ENCODE measurements around the gene SUSD4.

Gene SUSD4

GRCh38 chr1:223246476-223247112 is 117.4 kb downstream of the SUSD4 start:
- H3K4me1 ChIP-seq (ENCODE audit: insufficient read depth, low read length): no peaks in the 10 kb centered on the region
- H3K9me3 ChIP-seq (ENCODE audit: low read length): no peaks in the 10 kb centered on the region
- H3K27me3 ChIP-seq (ENCODE audit: insufficient read depth, low read length): no peaks in the 10 kb centered on the region
- H2AFZ ChIP-seq (ENCODE audit: low read depth, low read length): no peak overlapping the region
- H3K36me3 ChIP-seq (ENCODE audit: insufficient read depth, low read length): no peaks in the 10 kb centered on the region
- H3K4me3 ChIP-seq (ENCODE audit: low read length): no peak overlapping the region

GRCh38 chr1:223245983-223246382 is 118.0 kb downstream of the SUSD4 start:
- no peaks in the 10 kb centered on the region for H3K4me1 ChIP-seq (ENCODE audit: insufficient read depth, low read length)
- H3K27me3 ChIP-seq (ENCODE audit: insufficient read depth, low read length): no peaks in the 10 kb centered on the region
- H3K4me3 ChIP-seq (ENCODE audit: low read length): no peak overlapping the region
- no peaks in the 10 kb centered on the region for H3K9me3 ChIP-seq (ENCODE audit: low read length)
- no peak overlapping the region for H2AFZ ChIP-seq (ENCODE audit: low read depth, low read length)
- no peaks in the 10 kb centered on the region for H3K36me3 ChIP-seq (ENCODE audit: insufficient read depth, low read length)

- Histone ChIP-seq H3K4me1 (ENCODE audit: insufficient read depth, low read length) (no peaks in the 10 kb centered on the region), H3K36me3 (ENCODE audit: insufficient read depth, low read length) (no peaks in the 10 kb centered on the region), H3K4me3 (ENCODE audit: low read length) (no peak overlapping the region), H3K9me3 (ENCODE audit: low read length) (no peaks in the 10 kb centered on the region), H3K27me3 (ENCODE audit: insufficient read depth, low read length) (no peaks in the 10 kb centered on the region), H2AFZ (ENCODE audit: low read depth, low read length) (no peak overlapping the region)
Observed at GRCh38 chr1:223245411-223245810, 118.6 kb downstream of the SUSD4 start.

- Histone ChIP-seq H3K4me1 (ENCODE audit: insufficient read depth, low read length) (no peaks in the 10 kb centered on the region), H2AFZ (ENCODE audit: low read depth, low read length) (no peak overlapping the region), H3K27me3 (ENCODE audit: insufficient read depth, low read length) (no peaks in the 10 kb centered on the region), H3K4me3 (ENCODE audit: low read length) (no peak overlapping the region), H3K9me3 (ENCODE audit: low read length) (no peaks in the 10 kb centered on the region), H3K36me3 (ENCODE audit: insufficient read depth, low read length) (no peaks in the 10 kb centered on the region)
Observed at GRCh38 chr1:223244366-223245103, 119.4 kb downstream of the SUSD4 start.

- Histone ChIP-seq H3K4me1 (ENCODE audit: insufficient read depth, low read length) (no peaks in the 10 kb centered on the region), H2AFZ (ENCODE audit: low read depth, low read length) (no peak overlapping the region), H3K36me3 (ENCODE audit: insufficient read depth, low read length) (no peaks in the 10 kb centered on the region), H3K4me3 (ENCODE audit: low read length) (no peak overlapping the region), H3K9me3 (ENCODE audit: low read length) (no peaks in the 10 kb centered on the region), H3K27me3 (ENCODE audit: insufficient read depth, low read length) (no peaks in the 10 kb centered on the region)
Observed at GRCh38 chr1:223243441-223244050, 120.4 kb downstream of the SUSD4 start.

- H2AFZ ChIP-seq (ENCODE audit: low read depth, low read length): no peak overlapping the region
- H3K36me3 ChIP-seq (ENCODE audit: insufficient read depth, low read length): no peaks in the 10 kb centered on the region
- H3K4me3 ChIP-seq (ENCODE audit: low read length): no peak overlapping the region
- no peaks in the 10 kb centered on the region for H3K4me1 ChIP-seq (ENCODE audit: insufficient read depth, low read length)
- no peaks in the 10 kb centered on the region for H3K9me3 ChIP-seq (ENCODE audit: low read length)
- no peaks in the 10 kb centered on the region for H3K27me3 ChIP-seq (ENCODE audit: insufficient read depth, low read length)
Observed at GRCh38 chr1:223242971-223243370, 121.0 kb downstream of the SUSD4 start.

- no peak overlapping the region for H2AFZ ChIP-seq (ENCODE audit: low read depth, low read length)
- H3K9me3 ChIP-seq (ENCODE audit: low read length): no peaks in the 10 kb centered on the region
- H3K36me3 ChIP-seq (ENCODE audit: insufficient read depth, low read length): no peaks in the 10 kb centered on the region
- H3K4me3 ChIP-seq (ENCODE audit: low read length): no peak overlapping the region
- H3K27me3 ChIP-seq (ENCODE audit: insufficient read depth, low read length): no peaks in the 10 kb centered on the region
- H3K4me1 ChIP-seq (ENCODE audit: insufficient read depth, low read length): no peaks in the 10 kb centered on the region
Observed at GRCh38 chr1:223242382-223242955, 121.5 kb downstream of the SUSD4 start.

- no peaks in the 10 kb centered on the region for H3K9me3 ChIP-seq (ENCODE audit: low read length)
- no peak overlapping the region for H3K4me3 ChIP-seq (ENCODE audit: low read length)
- no peaks in the 10 kb centered on the region for H3K4me1 ChIP-seq (ENCODE audit: insufficient read depth, low read length)
Observed at GRCh38 chr1:223240122-223240521, 123.9 kb downstream of the SUSD4 start.

GRCh38 chr1:223235091-223235490 is 128.9 kb downstream of the SUSD4 start:
- H3K4me1 ChIP-seq (ENCODE audit: insufficient read depth, low read length): no peaks in the 10 kb centered on the region
- H3K27me3 ChIP-seq (ENCODE audit: insufficient read depth, low read length): no peaks in the 10 kb centered on the region
- H3K4me3 ChIP-seq (ENCODE audit: low read length): no peak overlapping the region
- no peak overlapping the region for H2AFZ ChIP-seq (ENCODE audit: low read depth, low read length)
- no peaks in the 10 kb centered on the region for H3K9me3 ChIP-seq (ENCODE audit: low read length)
- no peaks in the 10 kb centered on the region for H3K36me3 ChIP-seq (ENCODE audit: insufficient read depth, low read length)

More at GRCh38 chr1:223240122-223240521, 123.9 kb downstream of the SUSD4 start:
- Histone ChIP-seq H3K36me3 (ENCODE audit: insufficient read depth, low read length) (no peaks in the 10 kb centered on the region), H2AFZ (ENCODE audit: low read depth, low read length) (no peak overlapping the region), H3K27me3 (ENCODE audit: insufficient read depth, low read length) (no peaks in the 10 kb centered on the region)

GRCh38 chr1:223234534-223234933 is 129.4 kb downstream of the SUSD4 start:
- Histone ChIP-seq H3K4me1 (ENCODE audit: insufficient read depth, low read length) (no peaks in the 10 kb centered on the region), H3K36me3 (ENCODE audit: insufficient read depth, low read length) (no peaks in the 10 kb centered on the region), H3K27me3 (ENCODE audit: insufficient read depth, low read length) (no peaks in the 10 kb centered on the region), H3K9me3 (ENCODE audit: low read length) (no peaks in the 10 kb centered on the region), H3K4me3 (ENCODE audit: low read length) (no peak overlapping the region), H2AFZ (ENCODE audit: low read depth, low read length) (no peak overlapping the region)

- Histone ChIP-seq H3K27me3 (ENCODE audit: insufficient read depth, low read length) (no peaks in the 10 kb centered on the region), H3K9me3 (ENCODE audit: low read length) (no peaks in the 10 kb centered on the region), H2AFZ (ENCODE audit: low read depth, low read length) (no peak overlapping the region), H3K4me1 (ENCODE audit: insufficient read depth, low read length) (no peaks in the 10 kb centered on the region), H3K36me3 (ENCODE audit: insufficient read depth, low read length) (no peaks in the 10 kb centered on the region), H3K4me3 (ENCODE audit: low read length) (no peak overlapping the region)
Observed at GRCh38 chr1:223234170-223234514, 129.8 kb downstream of the SUSD4 start.

- Histone ChIP-seq H3K36me3 (ENCODE audit: insufficient read depth, low read length) (no peaks in the 10 kb centered on the region), H3K4me3 (ENCODE audit: low read length) (no peak overlapping the region), H3K27me3 (ENCODE audit: insufficient read depth, low read length) (no peaks in the 10 kb centered on the region), H3K4me1 (ENCODE audit: insufficient read depth, low read length) (no peaks in the 10 kb centered on the region), H3K9me3 (ENCODE audit: low read length) (no peaks in the 10 kb centered on the region), H2AFZ (ENCODE audit: low read depth, low read length) (no peak overlapping the region)
Observed at GRCh38 chr1:223233410-223234169, 130.4 kb downstream of the SUSD4 start.

- Histone ChIP-seq H3K4me3 (ENCODE audit: low read length) (no peak overlapping the region), H3K9me3 (ENCODE audit: low read length) (no peaks in the 10 kb centered on the region), H2AFZ (ENCODE audit: low read depth, low read length) (no peak overlapping the region), H3K36me3 (ENCODE audit: insufficient read depth, low read length) (no peaks in the 10 kb centered on the region), H3K27me3 (ENCODE audit: insufficient read depth, low read length) (no peaks in the 10 kb centered on the region), H3K4me1 (ENCODE audit: insufficient read depth, low read length) (no peaks in the 10 kb centered on the region)
Observed at GRCh38 chr1:223233019-223233409, 131.0 kb downstream of the SUSD4 start.

All from neuron (in vitro differentiated cells).